Trophoblast cell (in vitro differentiated cells and primary cell): Measurements from ENCODE around the gene TLE5.
A peak's percentile ranks its signal among the peaks of the same experiment; 100 is the strongest.

Source experiments
- DNase-seq, 2 donors: peaks; one replicate each; pipeline ENCODE4 v3.0.0-alpha.2; 2016
- H2AFZ ChIP-seq: 2 replicates; pipeline ENCODE4 v1.6.1; 2013; ENCODE audit warnings: low read length, moderate library complexity, mild to moderate bottlenecking; ENCODE audit not compliant: insufficient read depth, poor library complexity
- H2AK5ac ChIP-seq: 2 replicates; pipeline ENCODE4 v1.6.1; 2013; ENCODE audit warnings: mild to moderate bottlenecking, low read length
- H2BK120ac ChIP-seq: 2 replicates; pipeline ENCODE4 v1.6.1; 2013; ENCODE audit warnings: low read length, mild to moderate bottlenecking, moderate library complexity; ENCODE audit not compliant: insufficient read depth, poor library complexity
- H2BK12ac ChIP-seq: 2 replicates; pipeline ENCODE4 v1.6.1; 2013; ENCODE audit warnings: mild to moderate bottlenecking, low read length, moderate library complexity
- H2BK5ac ChIP-seq: 2 replicates; pipeline ENCODE4 v1.6.1; 2013; ENCODE audit warnings: low read length, low read depth, moderate library complexity, mild to moderate bottlenecking; ENCODE audit not compliant: poor library complexity
- H3K14ac ChIP-seq: 2 replicates; pipeline ENCODE4 v1.6.1; 2013; ENCODE audit warnings: mild to moderate bottlenecking, low read length
- H3K18ac ChIP-seq: 2 replicates; pipeline ENCODE4 v1.6.1; 2013; ENCODE audit warnings: mild to moderate bottlenecking, low read length
- H3K23ac ChIP-seq: 2 replicates; pipeline ENCODE4 v1.6.1; 2013; ENCODE audit warnings: low read length
- H3K27ac ChIP-seq: 2 replicates; pipeline ENCODE4 v1.5.1; 2013; ENCODE audit warnings: low read depth, mild to moderate bottlenecking, inconsistent platforms, low read length, moderate library complexity
- H3K27me3 ChIP-seq: 2 replicates; pipeline ENCODE4 v1.6.1; 2013; ENCODE audit warnings: inconsistent platforms, mild to moderate bottlenecking, low read length, moderate library complexity; ENCODE audit not compliant: insufficient read depth
- H3K36me3 ChIP-seq, 2 experiments: 1 replicate in 1 of 2; 2 replicates in 1 of 2; pipeline ENCODE4 v1.6.1; 2013; ENCODE audit warnings: low read length in 2 of 2, mild to moderate bottlenecking in 2 of 2, moderate library complexity in 1 of 2; ENCODE audit not compliant: insufficient read depth in 2 of 2, control insufficient read depth in 1 of 2
- H3K4ac ChIP-seq: 2 replicates; pipeline ENCODE4 v1.6.1; 2013; ENCODE audit warnings: low read depth, mild to moderate bottlenecking, low read length, moderate library complexity
- H3K4me1 ChIP-seq, 2 experiments: 1 replicate in 1 of 2; 2 replicates in 1 of 2; pipeline ENCODE4 v1.6.1; 2013; ENCODE audit warnings: low read length in 2 of 2, mild to moderate bottlenecking in 2 of 2, moderate library complexity in 1 of 2; ENCODE audit not compliant: insufficient read depth in 2 of 2, control insufficient read depth in 1 of 2
- H3K4me2 ChIP-seq: 2 replicates; pipeline ENCODE4 v1.6.1; 2013; ENCODE audit warnings: inconsistent platforms, mild to moderate bottlenecking, low read length, moderate library complexity
- H3K4me3 ChIP-seq: 2 replicates; pipeline ENCODE4 v1.5.1; 2013; ENCODE audit warnings: mild to moderate bottlenecking, low read depth, low read length, inconsistent platforms
- H3K79me1 ChIP-seq: one replicate; pipeline ENCODE4 v1.6.1; 2013; ENCODE audit warnings: low read length
- H3K79me2 ChIP-seq: 2 replicates; pipeline ENCODE4 v1.6.1; 2013; ENCODE audit warnings: low read length, mild to moderate bottlenecking; ENCODE audit not compliant: control insufficient read depth, insufficient read depth, poor library complexity
- H3K9ac ChIP-seq: 2 replicates; pipeline ENCODE4 v1.6.1; 2013; ENCODE audit warnings: mild to moderate bottlenecking, low read length
- H3K9me3 ChIP-seq: 2 replicates; pipeline ENCODE4 v1.6.1; 2013; ENCODE audit warnings: low read depth, mild to moderate bottlenecking, control low read depth, inconsistent platforms, low read length; ENCODE audit not compliant: insufficient read depth
- H4K12ac ChIP-seq: 2 replicates; pipeline ENCODE4 v1.6.1; 2013; ENCODE audit warnings: low read depth, mild to moderate bottlenecking, low read length, moderate library complexity
- H4K8ac ChIP-seq: 2 replicates; pipeline ENCODE4 v1.6.1; 2013; ENCODE audit warnings: low read depth, mild to moderate bottlenecking, low read length, moderate library complexity
- H4K91ac ChIP-seq: one replicate; pipeline ENCODE4 v1.6.1; 2013; ENCODE audit warnings: low read depth, mild to moderate bottlenecking, low read length, moderate library complexity
- WGBS: extraction: QIAGEN DNeasy Blood & Tissue Kit; methylation state at CpG from one replicate; pipeline ENCODE4 v1.1.7; 2013; ENCODE audit warnings: missing lambda C conversion rate; ENCODE audit not compliant: insufficient read length, insufficient coverage; ENCODE audit errors: extremely low coverage; 5-methylcytosine and 5-hydroxymethylcytosine counted together

Gene TLE5

DNA sequence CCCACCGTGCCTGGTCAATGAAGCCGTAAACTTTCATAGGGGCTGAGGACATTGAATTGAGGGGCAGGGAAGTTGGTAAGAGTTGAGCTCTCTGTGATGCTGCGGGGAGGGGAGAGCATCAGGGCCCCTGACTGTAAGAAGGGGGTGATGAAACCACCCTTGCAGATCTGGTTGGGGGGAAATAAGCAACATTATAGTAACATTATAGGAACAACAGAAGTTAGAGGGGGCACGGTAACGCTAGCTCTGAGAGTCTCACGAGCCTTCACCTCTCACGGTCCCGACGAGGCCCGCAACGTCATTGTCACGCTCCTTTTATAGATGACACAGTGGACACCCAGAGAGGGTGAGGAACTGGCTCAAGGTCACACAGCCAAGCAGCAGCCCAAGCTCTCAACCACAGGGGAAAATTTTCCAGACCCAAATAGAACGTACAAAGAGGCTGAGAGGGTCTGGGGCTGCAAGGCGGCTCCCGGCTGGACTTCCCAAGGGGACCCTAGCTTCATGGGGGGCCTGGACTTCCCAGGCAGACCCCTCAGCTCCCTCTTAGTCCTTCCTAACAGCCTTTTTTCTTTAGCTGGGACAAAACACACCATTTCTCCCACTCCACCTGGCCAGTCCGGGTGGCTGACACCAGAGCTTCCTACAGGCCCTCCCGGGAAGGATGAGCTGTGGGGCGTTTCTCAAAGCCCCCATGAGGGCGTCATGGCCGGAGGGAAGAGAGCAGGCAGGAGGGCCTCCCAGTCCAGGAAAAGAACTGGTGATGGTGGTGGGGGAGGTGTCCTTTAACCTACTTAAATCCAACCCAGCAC, 4.1 kb downstream of the TLE5 start:
- WGBS, result no CpG with 5 or more reads among the region's 20 CpGs
- peaks cover 4% of the 10 kb centered on the region for H3K9me3 ChIP-seq
- no peak overlapping the region for H3K4me2 ChIP-seq
- H3K36me3 ChIP-seq, result peaks cover 53 to 56% of the 10 kb centered on the region in 2 experiments
- H2AK5ac ChIP-seq, result no peak overlapping the region
- peak overlapping the region; percentile 45 for H2BK120ac ChIP-seq
- no peak overlapping the region for H3K4ac ChIP-seq
- H2BK12ac ChIP-seq, result no peak overlapping the region
- no peak overlapping the region for H3K18ac ChIP-seq
- no peak overlapping the region for H3K14ac ChIP-seq
- H4K8ac ChIP-seq, result peak overlapping the region; percentile 24
- H3K27ac ChIP-seq, result no peak overlapping the region
- no peak overlapping the region for H3K4me3 ChIP-seq
- no peak overlapping the region for H2BK5ac ChIP-seq
- no peaks in the 10 kb centered on the region for H3K27me3 ChIP-seq
- no peak overlapping the region for H4K12ac ChIP-seq
- no peak overlapping the region for H3K23ac ChIP-seq
- H4K91ac ChIP-seq, result peak overlapping the region; percentile 50
- H3K4me1 ChIP-seq, result peaks cover 14 to 22% of the 10 kb centered on the region in 2 experiments
- peaks cover 5% of the 10 kb centered on the region for H3K79me2 ChIP-seq
- H2AFZ ChIP-seq, result no peak overlapping the region
- no peak overlapping the region for H3K9ac ChIP-seq
- peaks cover 10% of the 10 kb centered on the region for H3K79me1 ChIP-seq
- peak; percentile 97 to 98 for DNase-seq

DNA sequence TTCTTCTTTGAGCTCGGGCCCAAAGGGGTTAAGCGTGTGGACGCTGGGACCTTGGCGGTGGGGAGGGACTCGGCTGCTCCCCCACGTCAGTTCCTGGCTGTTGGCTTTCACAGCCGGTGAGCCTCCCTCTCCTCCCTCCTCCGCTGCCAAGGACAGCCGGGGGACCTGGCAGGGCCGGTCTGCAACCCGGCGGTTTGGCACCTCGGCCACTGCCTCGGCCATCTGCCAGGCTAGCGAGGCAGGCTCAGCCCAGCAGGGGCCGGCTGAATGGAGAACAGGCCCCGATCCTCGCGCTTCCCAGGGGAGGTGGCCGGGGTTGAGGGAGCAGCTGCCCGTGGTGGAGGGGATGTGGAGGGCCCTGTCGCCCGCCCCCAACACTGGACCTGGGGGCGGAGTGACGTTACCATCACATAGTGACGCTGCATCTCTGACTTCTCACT, 5.0 kb downstream of the TLE5 start:
- DNase-seq, result peak in 1 of 2 donors; percentile 55
- H3K36me3 ChIP-seq, result peaks cover 57 to 58% of the 10 kb centered on the region in 2 experiments
- H3K4ac ChIP-seq, result peak overlapping the region; percentile 9
- no peaks in the 10 kb centered on the region for H3K27me3 ChIP-seq
- peaks cover 4% of the 10 kb centered on the region for H3K9me3 ChIP-seq
- peak overlapping the region; percentile 32 for H4K8ac ChIP-seq
- no peak overlapping the region for H3K4me3 ChIP-seq
- peak overlapping the region; percentile 26 for H2BK120ac ChIP-seq
- H3K23ac ChIP-seq, result no peak overlapping the region
- peaks cover 11 to 20% of the 10 kb centered on the region in 2 experiments for H3K4me1 ChIP-seq
- H3K27ac ChIP-seq, result no peak overlapping the region
- no peak overlapping the region for H3K9ac ChIP-seq
- no peak overlapping the region for H3K14ac ChIP-seq
- H2BK12ac ChIP-seq, result no peak overlapping the region
- peak overlapping the region; percentile 43 for H3K18ac ChIP-seq
- H3K79me1 ChIP-seq, result peaks cover 10% of the 10 kb centered on the region
- WGBS, result no CpG with 5 or more reads among the region's 26 CpGs
- no peak overlapping the region for H2AK5ac ChIP-seq
- H4K91ac ChIP-seq, result peak overlapping the region; percentile 56
- no peak overlapping the region for H4K12ac ChIP-seq
- H3K4me2 ChIP-seq, result no peak overlapping the region
- H3K79me2 ChIP-seq, result peaks cover 5% of the 10 kb centered on the region
- H2BK5ac ChIP-seq, result no peak overlapping the region
- H2AFZ ChIP-seq, result no peak overlapping the region

DNA sequence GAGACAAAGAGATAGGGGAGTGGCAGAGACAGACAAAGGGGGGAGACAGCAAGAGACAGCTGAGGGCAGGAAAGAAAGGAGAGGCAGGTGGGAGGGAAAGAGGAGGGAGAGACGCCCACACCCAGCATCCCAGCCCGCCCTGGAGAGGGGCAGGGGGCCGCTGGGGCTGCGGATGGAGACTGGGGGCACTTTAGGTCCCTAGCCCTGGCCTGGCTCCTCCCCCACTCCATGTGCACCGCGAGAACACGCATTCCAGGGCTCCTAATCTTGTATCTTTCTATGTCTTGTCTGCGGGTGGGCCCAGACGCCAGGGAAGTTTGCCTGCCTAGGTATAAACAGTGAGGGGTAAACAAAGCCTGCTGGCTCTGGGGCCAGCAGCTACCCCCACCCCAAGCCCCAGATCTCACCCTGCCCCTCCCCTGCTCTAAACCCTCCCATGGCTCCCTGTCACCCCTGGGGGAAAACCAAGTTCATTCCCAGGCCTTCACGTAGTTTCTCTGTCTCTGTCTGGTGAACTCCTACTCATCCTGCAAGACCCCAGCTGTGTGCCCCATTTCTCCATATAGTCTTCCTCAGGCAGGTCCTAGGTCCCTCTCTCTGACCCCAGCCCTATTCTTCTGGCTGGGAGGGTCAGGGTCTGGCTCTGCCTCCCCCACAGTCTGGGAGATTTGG, 5.7 kb downstream of the TLE5 start:
- Histone ChIP-seq H4K12ac (no peak overlapping the region), H3K4ac (no peak overlapping the region), H3K4me2 (no peak overlapping the region), H3K14ac (no peak overlapping the region), H3K9ac (no peak overlapping the region), H2AK5ac (no peak overlapping the region), H3K23ac (no peak overlapping the region), H3K4me1 (peaks cover 11 to 20% of the 10 kb centered on the region in 2 experiments), H3K79me2 (peaks cover 4% of the 10 kb centered on the region), H3K79me1 (peaks cover 9% of the 10 kb centered on the region), H3K27ac (no peak overlapping the region), H4K91ac (no peak overlapping the region), H3K4me3 (no peak overlapping the region), H3K36me3 (peaks cover 57 to 58% of the 10 kb centered on the region in 2 experiments), H2BK12ac (no peak overlapping the region), H2BK5ac (no peak overlapping the region), H3K27me3 (no peaks in the 10 kb centered on the region), H3K18ac (no peak overlapping the region), H3K9me3 (peaks cover 4% of the 10 kb centered on the region), H4K8ac (no peak overlapping the region), H2BK120ac (no peak overlapping the region), H2AFZ (no peak overlapping the region)
- peak; percentile 85 to 86 for DNase-seq
- no CpG with 5 or more reads among the region's 10 CpGs for WGBS

DNA sequence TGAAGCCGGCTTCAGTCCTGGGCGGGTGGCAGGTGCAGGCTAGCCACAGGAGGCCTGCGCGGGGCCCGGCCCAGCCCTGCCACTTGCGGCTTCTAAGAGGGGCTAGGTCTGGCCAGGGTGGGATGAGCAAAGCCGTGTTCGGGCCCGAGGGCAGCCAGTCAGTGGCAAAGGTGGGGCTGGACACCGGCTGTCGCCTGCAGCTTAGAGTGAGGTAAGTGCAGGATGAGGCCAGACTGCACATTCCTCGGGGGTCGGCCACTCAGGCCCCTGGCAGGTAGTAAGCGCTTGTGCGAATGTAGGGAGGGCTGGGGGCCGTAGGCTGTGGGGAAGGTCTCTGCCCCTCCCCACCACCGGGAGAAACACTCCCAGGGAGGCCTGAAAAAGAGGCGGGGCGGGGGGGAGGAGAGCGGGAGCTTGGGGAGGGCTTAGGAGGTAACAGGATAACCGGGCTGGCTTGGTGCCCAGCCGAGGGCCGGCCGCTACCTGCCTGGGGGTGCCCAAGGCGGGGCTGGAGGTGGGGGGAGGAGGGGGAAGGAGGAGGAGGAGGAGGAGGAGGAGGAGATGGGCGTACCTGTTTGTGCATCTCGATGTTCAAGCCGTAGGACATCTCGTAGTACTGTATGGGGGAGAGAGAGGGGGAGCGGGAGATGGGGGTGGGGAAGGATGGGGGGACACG, 6.4 kb downstream of the TLE5 start:
- Histone ChIP-seq H3K27me3 (no peaks in the 10 kb centered on the region), H4K12ac (no peak overlapping the region), H3K23ac (no peak overlapping the region), H2AK5ac (no peak overlapping the region), H3K9me3 (peaks cover 4% of the 10 kb centered on the region), H3K27ac (no peak overlapping the region), H3K4ac (no peak overlapping the region), H3K4me3 (no peak overlapping the region), H3K18ac (no peak overlapping the region), H3K79me1 (peaks cover 2% of the 10 kb centered on the region), H3K14ac (no peak overlapping the region), H3K36me3 (peaks cover 57 to 58% of the 10 kb centered on the region in 2 experiments), H2BK5ac (no peak overlapping the region), H2AFZ (no peak overlapping the region), H2BK12ac (no peak overlapping the region), H3K79me2 (peaks cover under 1% of the 10 kb centered on the region), H4K91ac (no peak overlapping the region), H3K4me1 (peaks cover 11 to 20% of the 10 kb centered on the region in 2 experiments), H3K9ac (no peak overlapping the region), H2BK120ac (no peak overlapping the region), H3K4me2 (no peak overlapping the region), H4K8ac (no peak overlapping the region)
- WGBS, result no CpG with 5 or more reads among the region's 31 CpGs
- DNase-seq, result peak; percentile 68 to 71
